ENCODE data around the gene TAC3. TPM values are rescaled to one million over a fixed set of nuclear protein-coding genes. Genes with fewer than 3 reads are reported as not detected.
"Not testable (repeated sequence)": the region's sequence is repeated elsewhere in the genome, so short reads cannot be mapped to it uniquely, and the experiment has no call there.

The TAC3 gene
- total RNA-seq (2021; fragmentation: NEBNext Ultra II Directional; extraction: Animal tissue kit (Norgen Biotek cat#: 25700)): not detected
- long read RNA-seq: 0 reads

DNA sequence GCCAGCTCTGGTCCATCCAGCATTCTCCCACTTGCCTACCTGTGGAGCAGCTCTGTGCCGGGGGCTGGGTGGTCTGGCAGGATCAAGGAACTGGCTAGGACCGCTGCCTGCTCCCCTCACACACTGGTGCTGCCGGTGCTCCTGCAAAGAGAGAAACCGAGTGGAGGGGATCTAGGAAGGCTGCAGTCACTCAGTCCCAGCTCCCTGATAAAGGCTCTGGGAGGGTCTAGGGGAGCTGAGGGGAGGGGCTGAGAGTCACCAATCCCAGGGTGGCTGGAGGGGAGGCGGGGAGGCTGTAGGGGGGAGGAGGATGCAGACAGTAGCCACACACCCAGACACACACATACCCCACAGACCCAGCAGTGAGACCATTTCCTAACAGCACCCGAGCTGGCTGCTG lies at the start of gene TAC3:
TSS of gene TAC3 (minus strand) at position 182 of the 400 bp plus-strand sequence. CDS start 732 bp downstream, outside the sequence.
- Mint-ChIP-seq H3K36me3 (ENCODE audit: low read depth) (no peaks in the 10 kb centered on the region), H3K4me3 (no peak within 1 kb of the TSS), H3K9me3 (no peaks in the 10 kb centered on the region), H3K27me3 (ENCODE audit: insufficient read depth) (peaks cover 47% of the 10 kb centered on the region), H3K27ac (no peak within 1 kb of the TSS), H3K4me1 (ENCODE audit: low read depth) (peaks cover 8% of the 10 kb centered on the region; the same call in 1 of the 2 replicates)
- no peak for DNase-seq
- no peak for TF ChIP-seq CTCF (IDR thresholded peaks at IDR 0.05)

DNA sequence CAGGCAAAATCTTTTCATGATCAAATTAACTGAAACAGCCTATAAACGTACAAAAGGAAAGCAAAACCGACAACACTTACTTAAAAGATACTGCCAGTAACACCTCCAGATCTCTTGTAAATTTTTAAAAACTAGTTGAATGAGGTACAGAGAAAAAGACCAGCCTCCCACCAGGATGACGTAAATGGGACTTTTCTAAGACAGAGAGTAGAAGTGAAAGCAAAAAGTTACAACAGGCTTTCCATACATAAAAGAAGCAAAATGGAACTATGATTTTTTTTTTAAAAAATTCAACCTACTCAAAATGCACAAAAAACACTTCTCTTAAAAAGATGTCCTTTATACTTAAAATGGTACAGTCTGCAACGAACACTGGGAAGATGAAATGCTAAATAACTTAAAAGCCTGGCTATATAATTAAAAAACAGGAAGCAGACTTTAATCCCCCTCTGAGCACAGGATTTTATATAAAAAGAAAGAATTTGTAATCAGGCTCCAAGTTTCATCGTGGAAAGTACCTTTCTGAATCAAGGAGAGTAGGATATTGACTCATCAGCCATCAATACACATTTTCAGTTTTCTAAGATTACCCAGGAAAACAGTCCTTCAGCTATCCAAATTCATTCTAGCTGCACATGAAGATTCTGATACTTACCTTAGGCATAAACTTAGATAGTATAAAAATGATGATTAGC lies 47.8 kb upstream of the TAC3 start:
- no peak overlapping the region for H3K27ac Mint-ChIP-seq
- H3K9me3 Mint-ChIP-seq: no peaks in the 10 kb centered on the region
- H3K4me3 Mint-ChIP-seq: no peak overlapping the region
- no peak for TF ChIP-seq CTCF (IDR thresholded peaks at IDR 0.05)
- DNase-seq: no peak
- H3K36me3 Mint-ChIP-seq (ENCODE audit: low read depth): no peaks in the 10 kb centered on the region; the same call in 1 of the 2 replicates
- H3K4me1 Mint-ChIP-seq (ENCODE audit: low read depth): peaks cover 4% of the 10 kb centered on the region; the same call in 1 of the 2 replicates
- H3K27me3 Mint-ChIP-seq (ENCODE audit: insufficient read depth): peaks cover 1% of the 10 kb centered on the region; the same call in 1 of the 2 replicates

GRCh38 chr12:57058454-57058853 lies 42.1 kb upstream of the TAC3 start:
- H3K9me3 Mint-ChIP-seq: no peaks in the 10 kb centered on the region
- no peak overlapping the region for H3K4me3 Mint-ChIP-seq
- peaks cover 22% of the 10 kb centered on the region for H3K36me3 Mint-ChIP-seq (ENCODE audit: low read depth)
- no peak for TF ChIP-seq CTCF (IDR thresholded peaks at IDR 0.05)
- H3K27me3 Mint-ChIP-seq (ENCODE audit: insufficient read depth): no peaks in the 10 kb centered on the region
- no peak for DNase-seq
- H3K4me1 Mint-ChIP-seq (ENCODE audit: low read depth): no peaks in the 10 kb centered on the region
- H3K27ac Mint-ChIP-seq: no peak overlapping the region

- TF ChIP-seq CTCF (IDR thresholded peaks at IDR 0.05): no peak
- no peaks in the 10 kb centered on the region for H3K27me3 Mint-ChIP-seq (ENCODE audit: insufficient read depth)
These were observed 40.9 kb upstream of the TAC3 start for GRCh38 chr12:57057067-57057751.

DNA sequence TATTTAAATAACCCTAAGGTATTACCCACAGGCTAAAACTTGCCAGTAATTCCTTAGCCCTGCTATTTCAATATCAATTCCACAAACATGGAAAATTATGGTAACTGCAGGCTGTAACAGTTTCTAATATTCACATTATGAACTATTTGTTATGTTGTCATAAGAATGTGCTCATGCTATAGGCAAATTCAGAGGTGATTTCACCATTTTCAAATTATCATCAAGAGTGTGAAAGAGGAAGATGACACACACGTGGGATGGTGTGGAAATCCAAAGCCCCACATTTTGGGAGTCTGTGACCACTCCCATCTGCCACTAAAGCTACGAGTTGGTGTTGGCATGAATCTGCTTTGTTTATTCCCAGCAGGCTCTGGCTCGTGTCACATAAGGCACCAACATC lies 39.5 kb upstream of the TAC3 start:
- TF ChIP-seq CTCF (IDR thresholded peaks at IDR 0.05): no peak
- H3K4me3 Mint-ChIP-seq: no peak overlapping the region
- H3K27ac Mint-ChIP-seq: no peak overlapping the region
- H3K36me3 Mint-ChIP-seq (ENCODE audit: low read depth): peaks cover 22% of the 10 kb centered on the region
- no peaks in the 10 kb centered on the region for H3K4me1 Mint-ChIP-seq (ENCODE audit: low read depth)
- DNase-seq: no peak
- no peaks in the 10 kb centered on the region for H3K27me3 Mint-ChIP-seq (ENCODE audit: insufficient read depth)
- H3K9me3 Mint-ChIP-seq: no peaks in the 10 kb centered on the region

More at GRCh38 chr12:57057067-57057751, 40.9 kb upstream of the TAC3 start:
- Mint-ChIP-seq H3K9me3 (no peaks in the 10 kb centered on the region), H3K4me3 (no peak overlapping the region), H3K4me1 (ENCODE audit: low read depth) (no peaks in the 10 kb centered on the region), H3K36me3 (ENCODE audit: low read depth) (peaks cover 22% of the 10 kb centered on the region), H3K27ac (no peak overlapping the region)
- no peak for DNase-seq

DNA sequence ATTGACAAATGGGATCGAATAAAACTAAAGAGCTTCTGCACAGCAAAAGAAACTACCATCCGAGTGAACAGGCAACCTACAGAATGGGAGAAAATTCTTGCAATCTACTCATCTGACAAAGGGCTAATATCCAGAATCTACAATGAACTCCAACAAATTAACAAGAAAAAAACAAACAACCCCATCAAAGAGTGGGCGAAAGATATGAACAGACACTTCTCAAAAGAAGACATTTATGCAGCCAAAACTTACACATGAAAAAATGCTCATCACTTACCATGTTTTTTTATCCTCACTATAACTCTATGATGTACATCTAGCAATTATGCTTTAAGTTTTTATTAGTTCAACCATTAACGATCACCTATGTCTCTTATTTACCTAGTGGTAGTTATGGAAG lies 37.6 kb upstream of the TAC3 start:
- not testable (repeated sequence) for H3K27me3 Mint-ChIP-seq (ENCODE audit: insufficient read depth); H3K4me1 Mint-ChIP-seq (ENCODE audit: low read depth); H3K9me3 Mint-ChIP-seq; DNase-seq; H3K4me3 Mint-ChIP-seq; H3K27ac Mint-ChIP-seq
- peaks cover 21% of the 10 kb centered on the region for H3K36me3 Mint-ChIP-seq (ENCODE audit: low read depth)

- not testable (repeated sequence) for H3K4me1 Mint-ChIP-seq (ENCODE audit: low read depth); H3K27ac Mint-ChIP-seq; H3K27me3 Mint-ChIP-seq (ENCODE audit: insufficient read depth); H3K9me3 Mint-ChIP-seq; DNase-seq; H3K4me3 Mint-ChIP-seq
- peaks cover 13% of the 10 kb centered on the region for H3K36me3 Mint-ChIP-seq (ENCODE audit: low read depth)
These were observed 36.8 kb upstream of the TAC3 start for GRCh38 chr12:57053146-57053545.

Measured in HFFc6 (cell line).